HepG2 (cell line): Measurements from ENCODE around the gene DDI2. TPM values are rescaled to one million over a fixed set of nuclear protein-coding genes. Genes with fewer than 3 reads are reported as not detected.

ENCODE experiments used
- KDM1A ChIP-seq: IDR thresholded peaks from 2 replicates; pipeline ENCODE4 v1.6.1; 2016; ENCODE audit warnings: missing compliant biosample characterization
- PHB2 ChIP-seq: fragments of 450-650 bp; IDR thresholded peaks from 2 replicates; pipeline ENCODE4 v1.6.1; 2018; ENCODE audit not compliant: partially characterized antibody
- POLR2A ChIP-seq, 2 experiments: IDR thresholded peaks; 2 replicates each; pipeline ENCODE4 v1.6.1; 2011; ENCODE audit warnings: low read depth in 2 of 2, low read length in 2 of 2, mild to moderate bottlenecking in 1 of 2, moderate library complexity in 1 of 2; ENCODE audit not compliant: insufficient read depth in 1 of 2
- RFX3 ChIP-seq: IDR thresholded peaks from 2 replicates; pipeline ENCODE4 v1.6.1; 2016; ENCODE audit warnings: missing biosample characterization, missing genetic modification reagents
- SP4 ChIP-seq: sonication (generic); formaldehyde crosslinking; IDR thresholded peaks from 2 replicates; pipeline ENCODE4 v1.8.1; 2023; ENCODE audit warnings: mild to moderate bottlenecking, missing genetic modification reagents
- SP5 ChIP-seq: IDR thresholded peaks from 2 replicates; pipeline ENCODE4 v1.6.1; 2016; ENCODE audit warnings: low read depth, borderline replicate concordance
- ZBTB10 ChIP-seq: sonication (generic); formaldehyde crosslinking; IDR thresholded peaks from 2 replicates; pipeline ENCODE4 v1.4.0; 2020; ENCODE audit warnings: missing genetic modification reagents, borderline replicate concordance
- ZNF142 ChIP-seq: sonication (generic); formaldehyde crosslinking; IDR thresholded peaks from 2 replicates; pipeline ENCODE4 v1.4.0; 2020; ENCODE audit warnings: missing genetic modification reagents
- ZNF556 ChIP-seq: sonication (generic); formaldehyde crosslinking; IDR thresholded peaks from 2 replicates; pipeline ENCODE4 v1.4.0; 2020; ENCODE audit warnings: mild to moderate bottlenecking, missing genetic modification reagents, borderline replicate concordance
- polyA plus RNA-seq, 8 experiments: library from polyadenylated mRNA; depleted of rRNA in 3 of 8; stranded (reverse) in 7 of 8; unstranded in 1 of 8; fragments of >200 nt; fragmentation: Illumina TruSeq in 4 of 8; extraction: Trizol in 4 of 8; gene quantifications; 2 replicates each; pipeline versions ENCODE4 v1.2.1 to v1.2.3, GENCODE V29; 2011 to 2016; ENCODE audit warnings: low read depth in 4 of 8, missing spikeins in 1 of 8, mixed read lengths in 1 of 8; ENCODE audit not compliant: insufficient read depth in 1 of 8
- total RNA-seq, 5 experiments: library from RNA; depleted of rRNA; stranded (reverse); fragments of >200 nt; fragmentation: Illumina TruSeq; extraction: Trizol; gene quantifications; 2 replicates each; pipeline ENCODE4 v1.2.3, GENCODE V29; 2016; ENCODE audit warnings: low read depth in 1 of 5

The DDI2 gene
- total and polyA plus RNA-seq, 2 of the 13 experiments (the other 11 are each of a cell fraction or from before 2014, with no cell fraction given), result 8.5 to 25.7 TPM

- TF ChIP-seq ZNF142 (CRISPR knock-in tag), result 0 out of 2 replicates have a peak, but pooled peaks have one; percentile 74
- TF ChIP-seq SP5 (CRISPR knock-in tag), result peak; percentile 46; the same call in 1 of the 2 replicates
- TF ChIP-seq RFX3 (CRISPR knock-in tag), result no peak
- TF ChIP-seq ZBTB10, result peak; percentile 99
- peak; percentile 86 for TF ChIP-seq SP4 (CRISPR knock-in tag)
- no peak for TF ChIP-seq PHB2
- TF ChIP-seq POLR2A (IDR thresholded peaks at IDR 0.05; ENCODE audit: insufficient read depth in 1 of 2, low read depth in 2 of 2, low read length in 2 of 2), result peak; percentile 88 to 93
- TF ChIP-seq KDM1A, result 0 out of 2 replicates have a peak, but pooled peaks have one; percentile 11
- TF ChIP-seq ZNF556 (CRISPR knock-in tag), result peak; percentile 95; the same call in 1 of the 2 replicates
- TF ChIP-seq, all 625 proteins: peak for 355
These were observed 32.5 kb upstream of the DDI2 start, which contains the start of gene AGMAT (continued) for GRCh38 chr1:15584489-15585363.
